GM23248 (cell line): Measurements from ENCODE around the gene CHM.

Source experiments
- EZH2 ChIP-seq: fragments of 200-600 bp; sonication (generic); IDR thresholded peaks from 2 replicates; pipeline ENCODE4 v1.6.1; 2018; ENCODE audit warnings: antibody characterized with exemption, mild to moderate bottlenecking; ENCODE audit not compliant: insufficient read depth, poor library complexity, severe bottlenecking
- EZH2phosphoT487 ChIP-seq: fragments of 200-600 bp; sonication (generic); IDR thresholded peaks from 2 replicates; pipeline ENCODE4 v1.6.1; 2018; ENCODE audit warnings: antibody characterized with exemption, moderate library complexity, mild to moderate bottlenecking, low read depth; ENCODE audit not compliant: insufficient read depth

DNA sequence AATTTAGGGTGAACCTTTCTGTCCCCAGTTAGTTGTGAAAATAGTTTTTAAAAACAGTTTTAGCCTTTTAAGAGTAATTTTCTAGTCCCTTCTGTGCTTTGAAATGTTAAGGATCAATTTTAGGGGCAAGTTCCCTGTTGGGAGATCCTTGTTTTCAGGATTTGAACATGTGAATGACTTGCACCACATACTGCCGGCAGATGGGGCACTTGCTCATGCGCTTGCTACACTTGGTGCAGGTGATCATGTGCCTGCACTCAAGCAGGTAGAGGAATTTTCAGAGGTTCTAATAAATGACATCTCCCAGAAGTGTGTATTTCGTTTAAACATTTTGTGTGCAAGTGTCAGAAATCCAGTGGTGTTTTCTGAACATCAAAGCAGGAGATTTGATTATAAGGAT is 195.9 kb downstream of the CHM start:
- TF ChIP-seq EZH2 (no peak), EZH2phosphoT487 (no peak)
